GM19468 (cell line): ENCODE measurements around the gene RARB.

ENCODE experiments used
- ATAC-seq: cut with Tn5 transposase; IDR thresholded peaks from one replicate; pipeline ENCODE4 v1.9.1; 2021; ENCODE audit warnings: mild to moderate bottlenecking, moderate library complexity, moderate number of reproducible peaks; ENCODE audit not compliant: unreplicated experiment; ENCODE audit errors: extremely low read depth

RARB gene

DNA sequence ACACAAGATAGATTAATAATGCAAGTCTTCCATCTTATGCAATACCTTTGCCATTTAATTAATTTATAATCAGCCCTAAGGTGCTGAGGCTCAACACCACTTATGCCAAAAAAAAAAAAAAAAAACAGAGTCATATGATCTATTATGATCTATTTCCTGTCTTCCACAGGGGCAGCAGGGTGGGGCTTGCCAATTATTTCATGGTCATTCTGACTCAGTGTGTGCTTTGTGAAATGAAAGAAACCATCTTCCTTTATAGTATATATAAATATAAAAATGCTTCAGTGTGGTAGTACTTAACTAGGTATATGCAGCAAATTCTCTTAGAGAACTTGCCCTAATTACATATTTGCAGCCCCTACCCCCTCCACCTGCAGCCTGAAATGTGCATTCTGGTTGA lies 7.2 kb upstream of the RARB start:
- no peak for ATAC-seq

DNA sequence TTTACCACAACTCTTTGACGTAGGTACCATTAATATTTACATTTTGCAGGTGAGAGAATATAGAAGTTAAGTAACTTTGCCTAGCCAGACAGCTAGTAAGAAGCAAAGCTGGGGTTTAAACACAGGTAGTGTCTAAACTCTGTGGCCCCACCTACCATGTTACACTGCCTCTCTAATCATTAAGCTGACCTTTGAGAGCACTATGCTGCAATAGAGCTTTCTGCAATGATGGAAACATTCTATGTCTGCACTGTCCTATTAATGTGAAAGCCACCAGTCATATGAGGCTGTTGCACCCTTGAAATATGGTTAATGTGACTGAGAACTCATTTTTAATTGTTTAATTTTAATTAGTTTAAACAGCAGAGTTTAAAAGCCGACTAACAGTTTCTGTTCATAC lies 6.3 kb upstream of the RARB start:
- no peak for ATAC-seq

GRCh38 chr3:25423780-25424588 lies 4.1 kb upstream of the RARB start:
- ATAC-seq: no peak

DNA sequence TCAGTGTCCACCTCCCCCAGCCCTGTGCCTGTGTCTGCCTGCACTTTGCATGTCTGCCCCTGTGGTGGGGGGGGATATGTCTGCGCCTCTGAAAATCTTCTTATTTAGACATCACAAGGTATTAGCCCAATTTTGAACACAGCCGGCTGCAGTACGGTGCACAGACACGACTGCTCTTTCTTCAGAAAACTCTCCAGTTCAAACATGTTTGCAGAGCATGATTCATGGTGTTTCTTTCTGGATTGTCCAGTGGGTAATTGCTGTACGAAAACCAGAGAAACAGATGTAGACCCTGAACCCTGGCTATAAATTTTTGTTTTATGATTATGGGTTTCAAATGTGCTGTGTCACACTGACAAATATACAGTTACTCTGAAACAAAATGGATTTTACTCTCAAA lies 3.4 kb upstream of the RARB start:
- no peak for ATAC-seq

- ATAC-seq: no peak
These were observed 1.7 kb upstream of the RARB start for GRCh38 chr3:25426408-25426807.

DNA sequence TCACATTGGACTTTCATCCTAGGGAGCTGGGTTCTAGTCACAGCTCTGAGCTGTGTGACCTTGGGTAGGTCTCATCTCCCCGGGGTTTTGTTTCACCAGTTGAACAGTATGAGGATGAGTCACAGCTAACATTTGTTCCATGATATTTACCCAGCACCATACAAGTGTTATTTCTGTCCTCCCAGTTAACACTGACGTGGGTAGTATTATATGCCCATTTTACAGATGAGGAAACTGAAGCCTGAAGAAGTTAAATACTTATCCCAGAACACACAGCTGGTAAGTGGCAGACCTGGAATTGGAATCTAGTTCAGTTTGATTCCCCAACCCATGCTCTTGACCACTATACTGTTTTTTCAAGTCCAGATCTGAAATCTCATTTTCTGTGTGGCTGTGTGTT lies 908 bp upstream of the RARB start:
- ATAC-seq: no peak

DNA sequence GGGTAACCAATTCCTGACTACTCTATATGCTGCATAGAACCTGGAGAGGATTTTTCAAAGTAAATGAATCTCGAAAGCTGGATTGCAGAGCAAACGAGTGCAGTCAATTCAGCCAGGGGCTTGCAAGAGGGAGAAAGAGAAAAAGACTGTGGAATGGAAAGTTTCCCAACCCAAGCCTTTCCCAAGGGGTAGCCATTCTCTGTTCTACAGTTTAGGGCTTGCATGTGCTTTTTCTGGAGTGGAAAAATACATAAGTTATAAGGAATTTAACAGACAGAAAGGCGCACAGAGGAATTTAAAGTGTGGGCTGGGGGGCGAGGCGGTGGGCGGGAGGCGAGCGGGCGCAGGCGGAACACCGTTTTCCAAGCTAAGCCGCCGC lies 511 bp upstream of the RARB start:
- ATAC-seq: no peak

- ATAC-seq: no peak
These were observed 799 bp downstream of the RARB start for GRCh38 chr3:25428789-25429335.

GRCh38 chr3:25429361-25430286 lies 1.6 kb downstream of the RARB start:
- ATAC-seq: no peak

DNA sequence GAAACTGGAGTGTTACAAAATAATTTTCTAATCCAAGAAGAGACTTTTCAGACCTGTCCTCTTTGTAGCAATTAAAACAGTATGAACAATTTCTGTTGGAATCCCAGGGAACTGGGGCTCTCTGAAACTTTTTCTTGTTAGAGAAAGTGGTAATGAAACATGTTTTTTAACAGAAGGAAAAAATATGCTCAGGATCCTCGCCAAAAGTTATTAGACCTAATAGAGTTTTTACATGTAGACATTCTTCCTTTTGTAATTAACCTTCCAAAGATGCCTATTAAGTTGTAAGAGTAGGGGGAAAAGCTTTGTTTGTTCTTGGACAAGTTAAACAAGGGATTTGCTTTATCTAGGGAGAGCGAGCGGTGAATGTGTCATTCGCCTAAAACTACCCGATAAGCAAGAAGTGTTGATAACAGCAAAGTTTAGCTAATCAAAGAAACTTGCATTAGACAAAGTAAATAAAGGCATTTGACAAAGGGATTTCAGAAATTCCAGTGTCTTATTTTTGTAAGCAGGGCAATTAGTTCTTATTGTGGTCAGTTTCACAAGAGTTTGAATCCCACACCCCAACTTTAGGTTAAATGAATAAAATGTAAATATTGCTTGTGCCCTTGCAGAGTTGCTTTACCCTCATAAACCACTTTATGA lies 2.3 kb downstream of the RARB start:
- ATAC-seq: no peak

- ATAC-seq: no peak
These were observed 3.1 kb downstream of the RARB start for GRCh38 chr3:25430935-25431770.

DNA sequence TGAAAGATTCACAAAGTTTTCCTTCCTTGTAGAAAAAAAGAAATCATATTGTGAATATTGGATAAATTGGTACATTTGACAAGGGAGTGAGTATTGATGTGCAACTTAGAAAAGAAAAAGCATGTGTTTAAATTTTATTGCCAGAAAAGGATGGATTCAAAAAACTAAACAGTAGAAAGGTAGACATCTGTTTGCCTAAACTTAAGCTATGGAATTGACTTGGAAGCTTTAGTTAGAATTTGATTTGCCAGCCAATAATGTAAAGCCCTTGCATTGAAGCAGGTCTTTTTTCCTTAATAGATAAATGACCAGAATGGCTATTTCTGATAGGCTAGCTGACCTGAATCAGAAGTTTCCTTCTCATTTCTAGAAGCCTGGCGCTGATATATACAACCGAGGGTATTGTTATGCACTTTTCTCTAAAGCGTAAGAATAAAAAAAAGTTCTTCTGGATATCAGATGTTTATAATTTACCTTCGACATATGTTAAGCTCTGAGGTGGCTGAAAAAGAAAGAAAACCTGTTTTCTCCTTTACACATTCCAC lies 4.2 kb downstream of the RARB start:
- ATAC-seq: no peak

DNA sequence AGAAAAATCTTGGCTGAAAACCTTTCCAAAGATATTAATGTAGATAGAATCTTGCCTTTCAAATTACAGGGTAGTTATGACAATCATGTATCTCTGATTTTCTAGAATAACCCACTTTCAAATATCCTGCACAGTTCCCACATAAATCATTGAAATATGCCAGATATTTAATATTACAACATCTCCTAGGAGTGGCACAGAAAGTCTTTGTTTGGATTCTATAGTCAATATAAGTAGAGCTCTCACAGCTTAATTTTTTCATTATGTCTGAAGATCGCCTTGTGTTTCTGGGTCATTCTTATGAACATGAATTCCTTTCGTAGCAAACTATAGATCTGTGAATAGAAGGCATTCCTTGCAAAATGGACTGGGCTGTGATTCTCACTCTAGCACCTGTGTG lies 5.0 kb downstream of the RARB start:
- ATAC-seq: no peak

DNA sequence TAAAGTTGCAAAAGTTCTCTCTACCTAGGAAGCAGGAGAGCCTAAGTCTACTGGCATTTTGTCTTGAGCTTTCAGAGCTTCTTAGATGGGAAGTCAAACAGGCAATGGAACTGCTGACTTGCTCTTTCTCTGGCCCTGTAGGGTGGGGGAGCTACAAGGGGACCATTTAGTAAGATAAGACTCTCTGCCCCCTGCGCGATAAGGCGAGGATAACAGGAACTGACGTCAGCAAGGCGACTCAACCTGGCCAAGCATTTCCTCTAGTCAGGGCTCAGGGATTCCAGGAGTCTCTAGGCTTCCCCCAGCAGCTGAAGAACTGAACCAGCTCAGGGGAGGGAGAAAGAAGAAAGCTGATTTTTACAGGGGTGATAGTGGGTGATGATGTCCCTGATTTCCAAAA lies 5.8 kb downstream of the RARB start:
- ATAC-seq: no peak

GRCh38 chr3:25437953-25438352 lies 9.9 kb downstream of the RARB start:
- no peak for ATAC-seq

GRCh38 chr3:25438791-25439555 lies 10.9 kb downstream of the RARB start:
- no peak for ATAC-seq

GRCh38 chr3:25441234-25441856 lies 13.3 kb downstream of the RARB start:
- no peak for ATAC-seq

DNA sequence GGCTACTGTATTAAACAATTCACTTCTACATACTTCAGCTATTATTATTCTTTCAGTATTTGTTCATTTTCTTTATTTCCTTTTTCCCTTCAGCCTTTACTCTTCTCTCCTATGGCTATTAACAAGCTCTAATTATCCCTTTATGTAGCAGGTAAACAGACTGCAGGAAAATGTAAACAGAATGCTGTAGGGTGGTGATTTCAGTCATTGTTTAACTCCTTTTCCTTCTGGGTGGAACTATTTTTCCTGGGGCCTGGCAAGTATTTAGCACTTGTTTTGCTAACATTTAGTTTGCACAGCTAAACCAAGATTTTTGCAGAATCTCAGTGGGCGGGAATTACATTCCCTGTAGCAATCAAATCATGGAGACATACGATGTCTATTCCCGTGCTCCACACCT lies 14.4 kb downstream of the RARB start:
- no peak for ATAC-seq
